Erythroblast (primary cell): ENCODE results near the gene HIPK2.

ENCODE experiments used
- GATA1 ChIP-seq: IDR thresholded peaks from 2 replicates; pipeline ENCODE4 v1.6.1; 2011; ENCODE audit warnings: low read depth, mild to moderate bottlenecking, control low read depth, low read length, moderate library complexity
- POLR2A ChIP-seq: IDR thresholded peaks from 2 replicates; pipeline ENCODE4 v1.6.1; 2011; ENCODE audit warnings: mild to moderate bottlenecking, low read length

DNA sequence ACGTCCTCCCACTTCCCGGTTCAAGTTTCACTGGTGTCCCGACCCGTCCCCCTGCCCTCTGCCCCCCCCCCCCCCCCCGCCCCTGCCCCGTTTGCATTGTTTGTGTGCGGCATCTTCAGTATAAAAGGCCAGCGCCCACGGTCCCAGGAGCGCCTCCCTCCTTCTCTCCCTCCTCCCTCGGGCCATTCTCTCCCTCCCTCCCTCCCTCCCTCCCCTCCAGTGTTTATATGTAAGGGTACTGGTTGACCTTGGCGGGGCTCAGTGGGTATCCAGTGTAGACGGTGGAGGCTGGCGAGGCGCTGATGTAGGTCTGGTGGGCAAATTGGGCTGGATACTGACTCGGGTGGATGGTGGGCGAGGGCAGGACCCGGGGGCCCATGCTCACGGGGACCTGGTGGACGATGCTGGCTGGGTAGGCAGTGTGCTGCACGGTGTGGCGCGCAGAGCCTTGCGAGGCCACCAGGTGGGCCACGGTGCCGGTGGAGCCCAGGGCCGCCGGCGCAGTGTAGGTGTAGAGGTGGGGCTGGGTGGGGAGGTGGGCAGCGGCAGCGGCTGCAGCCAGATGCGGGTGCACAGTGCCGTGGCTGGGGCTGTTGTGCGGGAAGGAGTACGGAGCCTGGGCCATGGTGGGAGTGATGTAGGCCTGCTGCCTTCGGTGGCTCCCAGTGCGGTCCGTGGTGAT, 205.0 kb downstream of the HIPK2 start:
- TF ChIP-seq POLR2A (no peak), GATA1 (no peak)
